SK-N-SH treated with all-trans-retinoic acid at 6 μM for 48 hours (cell line): ENCODE measurements around the gene SLITRK3.

Experiments used
- ARNTL ChIP-seq: fragments of 450-650 bp; formaldehyde crosslinking; IDR thresholded peaks from 2 replicates; pipeline ENCODE4 v1.5.0; 2020; ENCODE audit warnings: low read depth, mild to moderate bottlenecking, moderate library complexity, borderline replicate concordance
- ESRRG ChIP-seq: fragments of 250-450 bp; sonication (Bioruptor Pico); IDR thresholded peaks from 2 replicates; pipeline ENCODE4 v1.6.1; 2021; ENCODE audit warnings: mild to moderate bottlenecking
- PPARA ChIP-seq: fragments of 250-450 bp; sonication (Bioruptor Pico); IDR thresholded peaks from 2 replicates; pipeline ENCODE4 v1.5.0; 2020; ENCODE audit warnings: mild to moderate bottlenecking, borderline replicate concordance
- RARB ChIP-seq: fragments of 250-450 bp; sonication (Bioruptor Pico); IDR thresholded peaks from 2 replicates; pipeline ENCODE4 v1.8.0; 2021; ENCODE audit warnings: mild to moderate bottlenecking, moderate library complexity
- TCF4 ChIP-seq: fragments of 250-450 bp; sonication (Bioruptor Pico); IDR thresholded peaks from 2 replicates; pipeline ENCODE4 v1.8.0; 2021; ENCODE audit warnings: mild to moderate bottlenecking, moderate library complexity, borderline replicate concordance
- TOX ChIP-seq: fragments of 250-450 bp; sonication (Bioruptor Pico); IDR thresholded peaks from 2 replicates; pipeline ENCODE4 v1.8.0; 2021; ENCODE audit warnings: mild to moderate bottlenecking, moderate library complexity, borderline replicate concordance
- ZFP3 ChIP-seq: fragments of 250-450 bp; sonication (Bioruptor Pico); IDR thresholded peaks from 2 replicates; pipeline ENCODE4 v1.5.0; 2020; ENCODE audit warnings: mild to moderate bottlenecking, moderate library complexity
- ZFP30 ChIP-seq: fragments of 450-650 bp; formaldehyde crosslinking; IDR thresholded peaks from 2 replicates; pipeline ENCODE4 v1.5.0; 2022; ENCODE audit warnings: mild to moderate bottlenecking, moderate library complexity
- ZNF70 ChIP-seq: fragments of 450-650 bp; formaldehyde crosslinking; IDR thresholded peaks from 2 replicates; pipeline ENCODE4 v1.5.0; 2020; ENCODE audit warnings: mild to moderate bottlenecking, moderate library complexity
- TF ChIP-seq, protein P1 (sequence below): fragments of 250-450 bp; sonication (Bioruptor Pico); IDR thresholded peaks from 2 replicates; pipeline ENCODE4 v1.8.0; 2020; ENCODE audit warnings: mild to moderate bottlenecking, moderate library complexity, borderline replicate concordance

DNA sequence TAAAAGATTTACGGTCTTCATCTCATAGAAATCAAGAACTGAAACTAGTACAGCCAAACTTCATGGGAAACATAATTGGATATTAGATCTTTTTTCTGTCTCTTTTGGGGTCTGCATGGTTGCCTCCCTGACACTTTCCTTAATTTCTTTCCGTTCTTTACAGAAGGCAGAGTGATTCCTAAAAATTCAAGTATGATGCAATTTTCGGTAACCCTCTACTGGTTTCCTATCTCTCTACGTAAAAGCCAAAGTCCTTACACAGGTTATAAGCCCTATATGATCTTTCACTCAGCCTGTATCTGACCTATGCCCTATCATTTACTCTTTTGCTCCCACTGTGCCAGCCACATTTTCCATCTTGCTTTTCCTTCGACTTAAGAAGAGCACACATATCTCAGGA, 6.8 kb upstream of the SLITRK3 start:
- TF ChIP-seq, protein P1, sequence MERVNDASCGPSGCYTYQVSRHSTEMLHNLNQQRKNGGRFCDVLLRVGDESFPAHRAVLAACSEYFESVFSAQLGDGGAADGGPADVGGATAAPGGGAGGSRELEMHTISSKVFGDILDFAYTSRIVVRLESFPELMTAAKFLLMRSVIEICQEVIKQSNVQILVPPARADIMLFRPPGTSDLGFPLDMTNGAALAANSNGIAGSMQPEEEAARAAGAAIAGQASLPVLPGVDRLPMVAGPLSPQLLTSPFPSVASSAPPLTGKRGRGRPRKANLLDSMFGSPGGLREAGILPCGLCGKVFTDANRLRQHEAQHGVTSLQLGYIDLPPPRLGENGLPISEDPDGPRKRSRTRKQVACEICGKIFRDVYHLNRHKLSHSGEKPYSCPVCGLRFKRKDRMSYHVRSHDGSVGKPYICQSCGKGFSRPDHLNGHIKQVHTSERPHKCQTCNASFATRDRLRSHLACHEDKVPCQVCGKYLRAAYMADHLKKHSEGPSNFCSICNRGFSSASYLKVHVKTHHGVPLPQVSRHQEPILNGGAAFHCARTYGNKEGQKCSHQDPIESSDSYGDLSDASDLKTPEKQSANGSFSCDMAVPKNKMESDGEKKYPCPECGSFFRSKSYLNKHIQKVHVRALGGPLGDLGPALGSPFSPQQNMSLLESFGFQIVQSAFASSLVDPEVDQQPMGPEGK (CRISPR knock-in tag): no peak
- TF ChIP-seq ARNTL (CRISPR knock-in tag) (no peak), ZFP30 (CRISPR knock-in tag) (no peak), TCF4 (CRISPR knock-in tag) (no peak), ESRRG (CRISPR knock-in tag) (no peak), PPARA (no peak), ZNF70 (no peak), TOX (CRISPR knock-in tag) (no peak), RARB (CRISPR knock-in tag) (no peak), ZFP3 (no peak)
